ENCODE results near the gene BMP4. TPM values are rescaled to one million over a fixed set of nuclear protein-coding genes. Genes with fewer than 3 reads are reported as not detected.

BMP4 gene
- total and polyA plus RNA-seq, 8 donors, result 14.0 to 98.4 (median 81.3) TPM

DNA sequence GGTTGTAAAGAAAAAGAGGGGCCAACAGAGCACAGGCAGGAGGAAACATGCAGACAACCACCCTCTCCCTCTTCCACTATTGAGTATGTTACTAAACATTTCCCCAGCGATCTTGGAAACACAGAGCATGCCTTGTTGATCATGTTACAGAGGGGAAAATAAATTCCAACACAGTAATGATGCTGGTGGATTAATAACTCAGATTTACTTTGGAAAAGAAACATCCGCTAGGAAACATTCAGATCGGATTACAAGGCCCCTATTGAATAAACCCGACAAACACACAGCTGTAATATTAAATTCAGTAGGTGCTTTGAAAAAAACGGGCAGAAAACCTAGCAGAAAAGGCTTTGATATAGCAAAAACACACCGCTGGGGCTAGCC lies 5.4 kb downstream of the BMP4 start:
- Histone ChIP-seq H3K27me3 (peaks cover 4 to 78% of the 10 kb centered on the region in 2 donors), H3K9me3 (no peaks in the 10 kb centered on the region), H3K4me1 (peaks cover 4 to 25% of the 10 kb centered on the region in 2 donors), H3K4me3 (peak overlapping the region; percentile 29 to 52), H3K36me3 (no peaks in the 10 kb centered on the region), H3K27ac (no peak overlapping the region)
- DNase-seq (no peak), ATAC-seq (no peak)
- intact Hi-C loops (cut with DNase I), result no loop called here
- TF ChIP-seq, protein P1, sequence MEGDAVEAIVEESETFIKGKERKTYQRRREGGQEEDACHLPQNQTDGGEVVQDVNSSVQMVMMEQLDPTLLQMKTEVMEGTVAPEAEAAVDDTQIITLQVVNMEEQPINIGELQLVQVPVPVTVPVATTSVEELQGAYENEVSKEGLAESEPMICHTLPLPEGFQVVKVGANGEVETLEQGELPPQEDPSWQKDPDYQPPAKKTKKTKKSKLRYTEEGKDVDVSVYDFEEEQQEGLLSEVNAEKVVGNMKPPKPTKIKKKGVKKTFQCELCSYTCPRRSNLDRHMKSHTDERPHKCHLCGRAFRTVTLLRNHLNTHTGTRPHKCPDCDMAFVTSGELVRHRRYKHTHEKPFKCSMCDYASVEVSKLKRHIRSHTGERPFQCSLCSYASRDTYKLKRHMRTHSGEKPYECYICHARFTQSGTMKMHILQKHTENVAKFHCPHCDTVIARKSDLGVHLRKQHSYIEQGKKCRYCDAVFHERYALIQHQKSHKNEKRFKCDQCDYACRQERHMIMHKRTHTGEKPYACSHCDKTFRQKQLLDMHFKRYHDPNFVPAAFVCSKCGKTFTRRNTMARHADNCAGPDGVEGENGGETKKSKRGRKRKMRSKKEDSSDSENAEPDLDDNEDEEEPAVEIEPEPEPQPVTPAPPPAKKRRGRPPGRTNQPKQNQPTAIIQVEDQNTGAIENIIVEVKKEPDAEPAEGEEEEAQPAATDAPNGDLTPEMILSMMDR (IDR thresholded peaks at IDR 0.05), result no peak

- Histone ChIP-seq H3K36me3 (no peaks in the 10 kb centered on the region), H3K27ac (no peak overlapping the region), H3K4me1 (peaks cover 4 to 17% of the 10 kb centered on the region in 2 donors), H3K4me3 (no peak overlapping the region), H3K9me3 (no peaks in the 10 kb centered on the region), H3K27me3 (peaks cover 0 to 77% of the 10 kb centered on the region in 2 donors)
- intact Hi-C loops (cut with DNase I), result no loop called here
- ATAC-seq (no peak), DNase-seq (peak in 1 of 4 donors; percentile 68)
- TF ChIP-seq, protein P1 (IDR thresholded peaks at IDR 0.05), result no peak
These were observed 6.4 kb downstream of the BMP4 start for GRCh38 chr14:53950031-53950793.

DNA sequence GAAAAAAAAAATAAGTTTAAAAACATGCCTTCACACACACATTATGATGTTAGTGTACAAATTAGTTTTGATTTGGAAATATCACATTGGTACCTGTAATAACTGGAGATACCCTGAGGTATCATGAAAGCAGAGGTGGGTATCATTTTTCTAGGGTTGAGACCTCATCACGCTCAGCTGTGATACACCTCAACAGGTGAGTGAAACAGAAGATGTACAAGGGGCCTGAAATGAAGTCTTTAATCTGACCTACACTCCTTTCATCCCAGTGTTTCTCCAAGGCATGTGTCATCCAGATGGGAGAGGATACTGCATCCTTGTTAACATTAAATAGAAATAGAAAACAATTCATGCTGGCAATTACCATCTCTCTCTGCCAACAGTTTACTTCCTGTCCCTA lies 7.4 kb downstream of the BMP4 start:
- ATAC-seq, result no peak
- TF ChIP-seq, protein P1 (IDR thresholded peaks at IDR 0.05), result no peak
- intact Hi-C loops (cut with DNase I), result no loop called here
- no peak overlapping the region for H3K4me3 ChIP-seq
- no peak overlapping the region for H3K27ac ChIP-seq
- peaks cover 0 to 73% of the 10 kb centered on the region in 2 donors for H3K27me3 ChIP-seq
- no peaks in the 10 kb centered on the region for H3K36me3 ChIP-seq
- no peaks in the 10 kb centered on the region for H3K9me3 ChIP-seq
- peaks cover 4 to 7% of the 10 kb centered on the region in 2 donors for H3K4me1 ChIP-seq
- no peak for DNase-seq

DNA sequence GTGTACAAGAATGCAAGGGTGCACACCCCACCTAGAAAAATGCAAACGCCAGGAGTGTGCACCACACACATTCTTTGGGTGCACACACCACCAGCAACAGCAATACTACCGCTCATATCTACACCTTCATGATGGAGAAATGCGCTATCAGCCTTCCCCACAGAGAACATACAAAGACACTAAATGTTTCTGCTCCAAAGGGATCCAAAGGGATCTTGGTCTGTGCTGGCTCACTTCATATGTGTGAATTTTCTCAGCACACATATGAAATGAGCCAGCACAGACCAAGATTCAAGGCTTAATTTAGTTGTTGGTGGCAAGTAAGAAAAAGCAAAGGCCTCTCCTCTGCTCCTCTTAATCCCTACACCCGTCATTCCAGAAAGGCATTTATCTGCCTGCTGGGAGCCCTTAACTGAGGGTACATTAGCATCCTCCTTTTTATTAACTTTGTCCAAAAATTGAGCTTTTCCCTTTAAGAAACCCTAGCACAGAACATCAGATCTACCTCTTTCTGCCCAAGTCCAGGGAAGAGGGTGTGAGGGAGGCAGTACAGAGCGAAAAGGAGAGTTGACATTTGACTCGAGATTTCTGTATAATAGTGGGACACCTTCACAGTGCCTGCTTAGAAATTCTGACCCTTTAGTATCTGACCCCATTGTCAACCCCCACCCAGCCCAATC lies 8.3 kb downstream of the BMP4 start:
- Histone ChIP-seq H3K36me3 (no peaks in the 10 kb centered on the region), H3K27ac (no peak overlapping the region), H3K4me3 (no peak overlapping the region), H3K9me3 (no peaks in the 10 kb centered on the region), H3K4me1 (peaks cover 0 to 4% of the 10 kb centered on the region in 2 donors), H3K27me3 (peaks cover 0 to 68% of the 10 kb centered on the region in 2 donors)
- DNase-seq (no peak), ATAC-seq (no peak)
- intact Hi-C loops (cut with DNase I), result no loop called here
- TF ChIP-seq, protein P1 (IDR thresholded peaks at IDR 0.05), result no peak

DNA sequence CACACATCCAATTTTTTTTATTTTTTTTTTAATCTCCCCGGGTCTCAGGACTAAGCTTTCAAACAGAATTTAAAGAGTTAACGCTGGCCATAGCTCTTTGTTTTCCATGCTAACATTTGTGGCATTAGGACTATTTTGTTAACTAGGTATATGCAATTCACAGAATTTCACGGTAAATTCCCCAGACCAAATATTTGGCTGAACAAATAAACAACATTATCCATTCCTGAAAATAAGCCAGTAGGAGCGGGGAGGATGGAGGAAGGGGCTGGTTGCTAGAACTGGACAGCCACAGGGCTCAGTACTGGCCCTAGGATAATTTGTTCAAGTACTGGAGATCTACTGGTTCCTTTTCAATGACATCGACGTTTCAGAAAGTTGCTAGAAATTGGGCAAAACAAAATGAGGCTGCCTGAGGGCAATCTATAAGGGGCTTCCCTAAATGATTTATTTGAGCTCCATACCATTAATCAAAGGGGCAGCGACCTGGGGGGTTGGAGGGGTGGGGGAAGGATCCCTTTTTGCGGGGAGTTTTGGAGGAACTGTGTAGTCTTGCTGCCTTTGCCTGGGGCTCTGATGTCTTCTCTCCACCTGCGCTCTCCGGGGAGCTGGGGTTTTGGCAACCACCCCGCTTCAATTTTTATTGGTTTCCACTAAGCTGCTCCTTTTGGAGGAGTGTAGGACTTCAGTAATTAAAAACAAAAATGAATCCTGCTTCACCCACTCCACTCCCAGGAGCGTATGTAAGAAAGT lies 9.0 kb downstream of the BMP4 start:
- TF ChIP-seq, protein P1 (IDR thresholded peaks at IDR 0.05), result no peak
- peaks cover 0 to 61% of the 10 kb centered on the region in 2 donors for H3K27me3 ChIP-seq
- H3K9me3 ChIP-seq, result no peaks in the 10 kb centered on the region
- intact Hi-C loops (cut with DNase I), result no loop called here
- DNase-seq (no peak), ATAC-seq (no peak)
- H3K36me3 ChIP-seq, result no peaks in the 10 kb centered on the region
- H3K27ac ChIP-seq, result no peak overlapping the region
- H3K4me3 ChIP-seq, result no peak overlapping the region
- peaks cover 0 to 4% of the 10 kb centered on the region in 2 donors for H3K4me1 ChIP-seq

Measured in left lung (tissue), 10 donors.